Loucy (cell line): Measurements from ENCODE around the gene UVRAG.

Source experiments
- CTCF ChIP-seq: fragments of 200-600 bp; sonication (generic); conservative IDR thresholded peaks from 2 replicates; pipeline ENCODE4 v1.5.1; 2014; ENCODE audit warnings: mild to moderate bottlenecking, antibody characterized with exemption, low read length
- EZH2phosphoT487 ChIP-seq: fragments of 200-600 bp; IDR thresholded peaks from 2 replicates; pipeline ENCODE4 v1.6.1; 2018; ENCODE audit warnings: antibody characterized with exemption, mild to moderate bottlenecking, moderate library complexity, borderline replicate concordance

GRCh38 chr11:75939516-75939915 is 124.5 kb downstream of the UVRAG start:
- TF ChIP-seq CTCF: no peak
- TF ChIP-seq EZH2phosphoT487: no peak
